Activated CD4-positive, alpha-beta memory T cell treated with anti-CD3 and anti-CD28 coated beads for 36 hours (primary cell): ENCODE measurements around the gene CCDC187. TPM values are rescaled to one million over a fixed set of nuclear protein-coding genes. Genes with fewer than 3 reads are reported as not detected.

Experiments used
- CTCF ChIA-PET: fragments of 350-600 bp; sonication (Branson Sonifier 250); formaldehyde crosslinking; loops from one replicate; lab custom pipeline; 2021; ENCODE audit warnings: antibody characterized with exemption, inconsistent platforms; lab: Charles Lee
- POLR2A ChIA-PET: fragments of 350-600 bp; sonication (Branson Sonifier 250); formaldehyde crosslinking; loops from one replicate; lab custom pipeline; 2021; ENCODE audit warnings: antibody characterized with exemption; lab: Charles Lee
- DNase-seq: peaks from one replicate; pipeline ENCODE4 v3.0.0-alpha.2; 2020
- H3K27ac Mint-ChIP-seq: one replicate; pipeline ENCODE4 v1.8.0; 2021; ENCODE audit warnings: mixed read lengths
- H3K27me3 Mint-ChIP-seq: one replicate; pipeline ENCODE4 v1.8.0; 2021; ENCODE audit warnings: mixed read lengths
- H3K36me3 Mint-ChIP-seq: one replicate; pipeline ENCODE4 v1.8.0; 2021; ENCODE audit warnings: mixed read lengths
- H3K4me1 Mint-ChIP-seq: one replicate; pipeline ENCODE4 v1.8.0; 2021; ENCODE audit warnings: low read depth, mixed read lengths
- H3K4me3 Mint-ChIP-seq: one replicate; pipeline ENCODE4 v1.8.0; 2021; ENCODE audit warnings: mild to moderate bottlenecking, mixed read lengths
- H3K9me3 Mint-ChIP-seq: one replicate; pipeline ENCODE4 v1.8.0; 2021; ENCODE audit warnings: mixed read lengths
- intact Hi-C: fragments of 100-400 bp; cut with micrococcal nuclease; formaldehyde crosslinking; loops from one replicate; pipeline ENCODE4 v1.15.1; 2023
- total RNA-seq, 2 experiments: library from RNA; stranded (reverse); gene quantifications; one replicate each; pipeline ENCODE4 v1.2.3, GENCODE V29; 2021

Gene CCDC187
- total RNA-seq, 2 experiments from 2014 or later: not detected

DNA sequence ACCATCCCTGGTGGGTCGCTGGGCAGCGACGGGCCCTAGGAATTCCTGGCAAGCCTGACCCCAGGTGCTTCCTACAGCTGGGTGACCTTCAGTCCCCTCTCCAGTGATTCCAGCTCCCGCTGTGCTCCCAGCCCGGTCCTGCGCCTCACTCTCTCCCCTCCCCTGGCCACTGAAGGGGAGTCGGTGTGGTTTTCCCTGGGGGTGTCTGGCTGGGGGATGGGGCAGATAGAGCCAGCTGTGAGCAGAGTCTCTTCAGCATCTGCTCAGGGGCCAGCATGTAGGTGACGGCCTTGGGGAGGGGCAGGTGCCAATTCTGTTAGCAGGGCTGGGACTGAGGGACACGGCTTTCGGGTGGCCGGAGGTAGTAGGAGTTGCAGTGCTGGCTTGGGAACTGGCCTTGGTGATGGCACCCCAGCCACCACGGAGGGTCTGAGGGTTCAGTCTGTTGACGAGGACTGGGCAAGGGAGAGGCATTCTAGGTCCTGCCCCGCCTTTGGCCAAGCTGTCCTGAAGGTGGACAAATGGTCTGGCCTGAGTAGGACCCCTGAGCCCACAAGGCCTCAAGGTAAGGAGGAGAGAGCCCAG lies 26.6 kb upstream of the CCDC187 start:
- Mint-ChIP-seq H3K4me1 (peaks cover 4% of the 10 kb centered on the region), H3K27ac (no peak overlapping the region), H3K27me3 (no peaks in the 10 kb centered on the region), H3K36me3 (no peaks in the 10 kb centered on the region), H3K4me3 (no peak overlapping the region), H3K9me3 (no peaks in the 10 kb centered on the region)
- intact Hi-C loops: no loop called here
- ChIA-PET CTCF (no interaction called here), POLR2A (no interaction called here)
- DNase-seq: no peak

DNA sequence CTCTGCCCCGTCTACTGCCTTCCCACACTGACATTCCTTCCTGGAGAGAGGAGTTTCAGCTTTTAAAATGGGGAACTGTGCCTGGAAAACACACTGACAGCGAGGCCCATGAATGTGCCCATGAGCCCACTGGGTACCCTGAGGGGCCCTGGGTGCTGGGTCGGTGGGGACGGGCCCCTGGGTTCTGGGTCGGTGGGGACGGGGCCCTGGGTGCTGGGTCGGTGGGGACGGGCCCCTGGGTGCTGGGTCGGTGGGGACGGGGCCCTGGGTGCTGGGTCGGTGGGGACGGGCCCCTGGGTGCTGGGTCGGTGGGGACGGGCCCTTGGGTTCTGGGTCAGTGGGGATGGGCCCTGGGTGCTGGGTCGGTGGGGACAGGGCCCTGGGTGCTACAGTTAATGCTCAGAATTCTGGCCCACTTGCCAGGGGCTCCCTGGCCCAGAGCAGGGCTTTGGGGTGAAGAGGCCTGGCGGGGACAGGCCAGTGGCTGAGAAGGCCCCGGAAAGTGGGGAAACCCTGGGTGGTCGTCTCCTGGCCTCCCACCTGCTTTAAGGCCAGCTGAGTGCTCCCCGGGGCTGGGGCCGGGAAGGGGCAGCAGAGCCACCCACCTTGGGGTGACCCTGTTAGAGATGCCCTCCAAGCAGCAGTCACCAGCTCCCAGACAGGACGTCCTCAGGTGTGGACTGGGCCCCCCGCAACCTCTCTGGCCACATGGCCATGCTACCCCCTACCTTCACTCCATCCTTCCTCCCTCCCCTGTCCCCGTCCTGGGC lies 25.9 kb upstream of the CCDC187 start:
- intact Hi-C loops: no loop called here

DNA sequence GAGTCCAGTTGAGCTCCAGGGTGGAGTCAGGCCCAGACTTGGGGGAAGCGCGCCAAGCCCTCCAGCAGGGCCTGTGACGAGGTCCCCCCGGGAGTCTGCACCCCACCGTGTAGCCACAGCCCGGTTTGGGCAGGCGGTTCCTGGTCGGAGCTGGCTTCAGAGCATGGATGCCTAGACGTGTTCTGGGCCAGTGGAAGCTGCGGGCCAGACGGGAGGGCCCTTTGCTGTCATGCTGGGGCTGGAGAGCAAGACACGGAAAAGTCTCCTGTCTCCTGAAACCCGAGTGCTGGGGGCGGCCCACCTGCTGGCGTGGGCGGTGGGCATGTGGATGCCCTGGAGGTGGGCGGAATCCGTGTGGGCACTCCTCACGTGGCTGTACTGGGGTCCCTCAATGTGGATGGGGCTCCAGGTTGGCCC lies 25.3 kb upstream of the CCDC187 start:
- H3K4me3 Mint-ChIP-seq: peak overlapping the region; percentile 35
- no peak for DNase-seq
- ChIA-PET CTCF (interaction anchor here (1.2 kb wide), 1 partner anchor 46 kb away, joined by 3 read pairs; no protein-coding TSS in a partner anchor), POLR2A (no interaction called here)
- no peaks in the 10 kb centered on the region for H3K9me3 Mint-ChIP-seq
- no peak overlapping the region for H3K27ac Mint-ChIP-seq
- H3K36me3 Mint-ChIP-seq: no peaks in the 10 kb centered on the region
- H3K27me3 Mint-ChIP-seq: no peaks in the 10 kb centered on the region
- intact Hi-C loops: no loop called here
- peaks cover 4% of the 10 kb centered on the region for H3K4me1 Mint-ChIP-seq

More for the DNA sequence above, 25.9 kb upstream of the CCDC187 start:
- H3K9me3 Mint-ChIP-seq: no peaks in the 10 kb centered on the region
- H3K36me3 Mint-ChIP-seq: no peaks in the 10 kb centered on the region
- no peak overlapping the region for H3K27ac Mint-ChIP-seq
- no peak for DNase-seq
- H3K4me1 Mint-ChIP-seq: peaks cover 4% of the 10 kb centered on the region
- CTCF ChIA-PET: interaction anchor here (1.2 kb wide), 1 partner anchor 46 kb away, joined by 3 read pairs; no protein-coding TSS in a partner anchor
- POLR2A ChIA-PET: no interaction called here
- H3K4me3 Mint-ChIP-seq: no peak overlapping the region
- no peaks in the 10 kb centered on the region for H3K27me3 Mint-ChIP-seq

DNA sequence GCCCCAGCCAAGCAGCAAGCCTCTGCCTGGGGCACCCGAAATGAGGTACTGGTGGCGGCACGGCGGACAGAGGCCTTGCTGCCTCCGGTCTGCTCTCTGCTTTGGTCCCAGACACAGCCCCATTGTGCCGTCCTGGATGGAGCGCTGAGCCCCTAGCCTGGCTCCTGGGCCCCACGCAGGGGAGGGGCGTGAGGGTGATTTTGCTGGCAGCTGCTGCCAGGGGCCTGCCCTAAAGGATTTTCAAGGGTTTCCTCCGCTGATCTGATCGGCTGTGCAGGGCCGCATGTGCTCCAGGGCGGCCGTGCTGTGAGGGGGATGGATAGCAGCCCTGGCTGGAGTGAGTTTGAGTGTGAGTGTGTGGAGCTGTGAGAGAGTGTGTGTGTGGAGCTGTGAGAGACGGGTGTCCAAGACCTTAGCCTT lies 24.7 kb upstream of the CCDC187 start:
- Mint-ChIP-seq H3K4me3 (peak overlapping the region; percentile 35), H3K27me3 (no peaks in the 10 kb centered on the region), H3K9me3 (no peaks in the 10 kb centered on the region), H3K4me1 (peaks cover 4% of the 10 kb centered on the region), H3K27ac (no peak overlapping the region), H3K36me3 (no peaks in the 10 kb centered on the region)
- ChIA-PET CTCF (interaction anchor here (1.2 kb wide), 1 partner anchor 45 kb away, joined by 3 read pairs; no protein-coding TSS in a partner anchor), POLR2A (no interaction called here)
- intact Hi-C loops: no loop called here
- no peak for DNase-seq

DNA sequence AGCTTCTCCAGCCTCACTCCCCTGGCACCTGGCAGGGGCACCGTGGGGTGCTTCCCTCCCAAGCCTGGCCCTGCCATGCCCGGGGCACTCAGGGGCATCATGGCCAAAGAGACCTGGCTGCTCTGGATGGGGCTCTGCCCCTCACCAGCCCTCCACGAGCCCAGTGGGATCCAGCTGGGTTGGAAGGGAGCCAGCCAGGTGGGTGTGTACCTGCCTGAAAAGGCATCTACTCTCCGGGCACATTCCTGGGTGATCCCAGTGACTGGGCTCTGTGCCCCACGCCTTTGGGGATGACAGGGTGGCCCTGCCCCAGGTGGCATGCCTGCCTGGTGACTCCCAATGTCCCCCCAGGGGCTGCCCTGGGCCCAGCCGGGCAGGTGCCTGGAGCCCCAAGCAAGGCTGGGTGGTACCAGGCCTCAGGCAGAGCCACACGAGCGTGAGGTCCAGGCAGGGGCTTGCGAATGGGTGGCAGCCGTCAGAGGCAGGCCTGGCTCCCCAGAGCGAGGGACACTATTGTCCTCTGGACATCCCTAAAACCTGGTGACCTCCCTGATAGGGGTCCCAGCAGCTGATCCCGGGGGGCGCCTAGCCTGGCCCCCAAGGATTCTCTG lies 24.2 kb upstream of the CCDC187 start:
- POLR2A ChIA-PET: interaction anchor here (1.5 kb wide), 1 partner anchor 35 kb away, joined by 4 read pairs; the partner anchor contains the start of gene DNLZ
- no peaks in the 10 kb centered on the region for H3K9me3 Mint-ChIP-seq
- no peaks in the 10 kb centered on the region for H3K27me3 Mint-ChIP-seq
- peaks cover 4% of the 10 kb centered on the region for H3K4me1 Mint-ChIP-seq
- intact Hi-C loops: no loop called here
- no peak overlapping the region for H3K27ac Mint-ChIP-seq
- no peaks in the 10 kb centered on the region for H3K36me3 Mint-ChIP-seq
- CTCF ChIA-PET: interaction anchor here (1.2 to 1.4 kb wide), 2 partner anchors 44 to 46 kb away, joined by 3 to 4 read pairs; no protein-coding TSS in a partner anchor
- peak overlapping the region; percentile 35 for H3K4me3 Mint-ChIP-seq
- no peak for DNase-seq

DNA sequence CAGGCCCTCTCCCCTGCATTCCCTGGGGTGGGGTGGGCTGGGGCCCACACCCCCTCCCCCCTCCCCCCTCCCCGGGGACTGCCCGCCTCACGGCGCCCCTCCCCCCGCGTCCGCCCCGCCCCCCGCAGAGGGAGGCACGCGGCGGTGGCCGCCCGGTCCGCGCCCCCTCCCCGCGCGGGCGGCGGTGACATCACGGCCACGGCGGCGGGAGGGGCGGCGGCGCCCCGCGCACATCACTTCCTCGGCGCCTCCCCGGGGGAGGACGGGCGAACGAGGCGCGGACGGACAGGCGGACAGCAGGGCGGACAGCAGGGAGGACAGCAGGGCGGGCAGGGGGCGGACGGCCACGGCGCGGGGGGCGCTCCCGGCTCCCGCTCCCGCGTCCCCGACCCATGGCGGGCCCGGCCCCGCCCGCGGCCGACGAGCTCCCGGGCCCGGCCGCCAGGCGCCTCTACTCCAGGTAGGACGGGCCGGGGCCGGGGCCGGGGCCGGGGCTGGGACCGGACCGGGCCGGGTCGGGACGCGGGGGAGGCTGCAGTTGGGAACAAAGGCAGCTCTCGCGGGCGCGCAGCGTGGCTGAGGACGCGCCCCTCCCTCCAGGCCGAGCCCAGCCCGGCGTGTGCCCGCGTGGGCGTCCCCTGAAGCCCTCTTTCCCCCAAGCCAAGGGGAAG lies 23.5 kb upstream of the CCDC187 start, which contains the start of gene GPSM1:
GPSM1 (plus strand) TSS at position 236 of the 671 bp plus-strand sequence; CDS start at position 393, 157 bp downstream.
- Mint-ChIP-seq H3K36me3 (no peaks in the 10 kb centered on the region), H3K9me3 (no peaks in the 10 kb centered on the region), H3K27me3 (no peaks in the 10 kb centered on the region), H3K4me1 (peaks cover 4% of the 10 kb centered on the region), H3K27ac (no peak within 1 kb of the TSS), H3K4me3 (peak within 1 kb of the TSS; percentile 60)
- intact Hi-C loops: no loop called here
- DNase-seq: peak; percentile 49
- ChIA-PET CTCF (interaction anchor here (1.4 kb wide), 1 partner anchor 45 kb away, joined by 4 read pairs; no protein-coding TSS in a partner anchor), POLR2A (interaction anchor here (1.5 kb wide), 1 partner anchor 36 kb away, joined by 4 read pairs; the partner anchor contains the start of gene DNLZ)

DNA sequence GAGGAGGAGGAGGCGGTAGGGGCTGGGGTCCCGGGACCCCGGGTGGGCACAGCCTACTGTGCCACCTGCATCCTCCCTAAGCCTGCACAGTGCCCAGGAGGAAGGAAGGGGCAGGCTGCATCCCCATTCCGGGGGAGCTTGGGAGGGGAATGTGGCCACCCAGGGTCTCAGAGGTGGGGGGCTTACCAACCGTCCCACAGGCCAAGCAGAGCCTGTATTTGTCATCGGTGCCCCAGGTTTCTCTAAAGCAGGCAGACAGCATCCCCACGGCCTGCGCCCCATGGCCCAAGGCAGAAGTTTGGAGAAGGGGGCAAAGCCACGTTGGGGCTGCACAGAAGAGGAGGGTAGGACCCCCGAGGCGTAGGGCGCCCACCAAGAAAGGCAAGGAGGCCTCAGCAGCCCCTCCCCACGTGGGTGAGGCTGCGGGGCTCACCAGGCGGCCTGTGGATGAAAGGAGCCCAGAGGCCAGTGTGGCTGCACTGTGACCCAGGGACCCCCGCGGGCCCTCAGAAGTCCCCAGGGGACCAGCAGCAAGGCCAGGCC lies 22.9 kb upstream of the CCDC187 start:
- Mint-ChIP-seq H3K4me1 (peaks cover 4% of the 10 kb centered on the region), H3K27ac (no peak overlapping the region)

DNA sequence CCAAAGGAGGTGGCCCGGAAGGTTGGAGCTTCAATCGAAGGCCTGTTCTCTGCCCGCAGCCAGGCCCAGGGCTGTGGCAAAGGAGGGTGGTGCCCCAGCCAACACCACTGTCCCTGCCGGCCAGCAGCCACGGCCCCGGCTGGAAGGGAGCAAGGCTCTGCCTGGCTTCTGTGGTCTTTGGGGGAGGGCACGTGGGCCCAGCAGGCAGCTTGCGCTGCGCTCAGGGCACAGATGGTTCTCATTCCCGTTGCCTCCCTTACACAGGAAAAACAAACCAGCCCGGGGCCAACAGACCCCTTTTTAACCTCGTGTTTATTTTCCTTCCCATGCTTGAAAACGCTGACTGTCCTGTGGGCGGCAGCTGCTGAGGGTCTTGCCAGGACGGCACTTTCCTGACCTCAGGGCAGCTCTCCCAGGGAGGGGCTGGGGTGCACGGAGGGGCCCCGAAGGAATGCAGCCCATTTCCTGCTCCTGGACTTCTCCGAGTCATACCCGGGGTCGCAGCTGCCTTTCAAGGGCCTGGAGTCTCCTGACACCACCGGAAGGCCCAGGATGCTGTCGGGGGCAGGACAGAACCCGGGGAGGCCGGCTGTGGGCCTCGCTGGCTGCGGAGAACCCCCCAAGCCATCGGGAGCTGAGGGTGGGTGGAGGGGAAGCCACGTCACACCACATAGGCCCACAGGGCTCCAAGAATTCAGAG lies 22.3 kb upstream of the CCDC187 start:
- Mint-ChIP-seq H3K4me3 (peak overlapping the region; percentile 60), H3K9me3 (no peaks in the 10 kb centered on the region), H3K4me1 (peaks cover 4% of the 10 kb centered on the region), H3K27ac (no peak overlapping the region), H3K36me3 (no peaks in the 10 kb centered on the region), H3K27me3 (no peaks in the 10 kb centered on the region)
- intact Hi-C loops: no loop called here
- POLR2A ChIA-PET: no interaction called here
- DNase-seq: no peak
- CTCF ChIA-PET: interaction anchor here (1.2 kb wide), 2 partner anchors 37 to 42 kb away, joined by 3 read pairs; no protein-coding TSS in a partner anchor

More for the DNA sequence above, 22.9 kb upstream of the CCDC187 start:
- no peak for DNase-seq
- no peaks in the 10 kb centered on the region for H3K27me3 Mint-ChIP-seq
- H3K4me3 Mint-ChIP-seq: peak overlapping the region; percentile 60
- no peaks in the 10 kb centered on the region for H3K36me3 Mint-ChIP-seq
- intact Hi-C loops: no loop called here
- ChIA-PET POLR2A (interaction anchor here (1.5 kb wide), 1 partner anchor 37 kb away, joined by 4 read pairs; the partner anchor contains the start of gene DNLZ), CTCF (interaction anchor here (1.4 kb wide), 1 partner anchor 45 kb away, joined by 4 read pairs; no protein-coding TSS in a partner anchor)
- H3K9me3 Mint-ChIP-seq: no peaks in the 10 kb centered on the region

DNA sequence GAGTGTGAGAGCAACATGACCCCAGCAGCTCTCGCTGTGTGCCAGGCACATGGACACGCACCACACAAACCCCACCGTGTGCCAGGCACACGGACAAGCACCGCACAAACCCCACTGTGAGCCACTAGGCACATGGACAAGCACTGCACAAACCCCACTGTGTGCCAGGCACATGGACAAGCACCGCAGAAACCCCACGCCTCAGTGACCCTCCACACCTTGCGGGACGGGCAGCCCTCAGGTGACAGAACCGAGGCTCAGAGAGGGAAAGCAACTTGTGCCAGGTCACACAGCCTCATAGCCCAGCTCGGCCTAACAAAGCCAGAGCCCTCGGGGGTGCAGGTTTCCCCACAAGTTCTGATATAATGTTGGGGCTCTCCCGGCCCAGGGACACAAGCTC lies 21.5 kb upstream of the CCDC187 start:
- intact Hi-C loops: no loop called here
- Mint-ChIP-seq H3K36me3 (no peaks in the 10 kb centered on the region), H3K4me3 (no peak overlapping the region), H3K27ac (no peak overlapping the region), H3K27me3 (no peaks in the 10 kb centered on the region), H3K9me3 (no peaks in the 10 kb centered on the region), H3K4me1 (peaks cover 4% of the 10 kb centered on the region)
- no peak for DNase-seq
- CTCF ChIA-PET: interaction anchor here (1.2 kb wide), 2 partner anchors 38 to 41 kb away, joined by 3 read pairs; no protein-coding TSS in a partner anchor
- POLR2A ChIA-PET: no interaction called here

DNA sequence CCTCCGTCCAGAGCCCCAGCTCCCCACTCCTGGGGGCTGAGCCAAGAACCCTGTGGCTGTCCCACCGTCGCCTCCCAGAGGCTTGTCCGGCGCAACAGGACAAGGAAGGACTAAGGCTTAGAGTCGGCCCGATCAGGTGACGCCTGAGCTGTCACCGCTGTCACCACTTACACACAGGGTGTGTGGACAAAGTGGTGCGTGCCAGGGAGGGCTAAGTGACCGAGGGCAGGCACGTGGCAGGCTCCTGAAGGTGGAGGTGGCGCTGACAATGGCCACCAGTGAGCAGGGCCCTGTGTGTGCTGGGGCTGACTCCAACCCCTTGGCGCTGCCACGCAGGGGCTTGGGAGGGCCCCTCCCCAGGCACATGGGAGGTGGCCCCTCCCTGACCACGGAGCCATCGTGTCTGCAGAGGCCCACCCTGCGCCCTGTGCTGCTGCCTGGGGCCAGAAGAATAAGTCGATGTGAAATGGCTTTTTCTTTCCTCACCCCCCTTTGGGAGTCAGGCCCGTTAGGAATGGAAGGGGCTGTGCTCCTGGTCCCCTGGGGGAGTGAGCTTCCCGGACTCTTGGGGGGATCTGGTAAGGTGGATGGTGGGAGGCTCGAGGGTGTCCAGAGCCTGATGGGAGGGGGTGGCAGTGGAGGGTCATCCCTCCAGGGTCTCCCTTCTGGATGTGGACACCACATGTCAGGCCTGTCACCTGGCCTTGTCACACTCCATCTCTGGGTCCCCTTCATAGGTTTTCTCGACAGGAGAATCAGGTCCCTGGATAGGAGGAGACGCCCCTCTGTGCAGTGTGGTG lies 20.8 kb upstream of the CCDC187 start:
- Mint-ChIP-seq H3K4me1 (peaks cover 4% of the 10 kb centered on the region), H3K4me3 (no peak overlapping the region), H3K27ac (no peak overlapping the region), H3K9me3 (no peaks in the 10 kb centered on the region), H3K27me3 (no peaks in the 10 kb centered on the region), H3K36me3 (no peaks in the 10 kb centered on the region)
- intact Hi-C loops: no loop called here
- ChIA-PET POLR2A (no interaction called here), CTCF (no interaction called here)
- no peak for DNase-seq
